K562 (cell line): ENCODE measurements around the gene HAAO. TPM values are rescaled to one million over a fixed set of nuclear protein-coding genes. Genes with fewer than 3 reads are reported as not detected.

Experiments
- ATAC-seq: fragments of 200-7000 bp; cut with Tn5 transposase; 3 replicates; pipeline ENCODE4 v1.9.1; 2020; ENCODE audit warnings: moderate library complexity
- BruUV-seq: library from RNA; stranded (reverse); fragments of 400-500 nt; replicated peaks from 2 replicates; lab custom pipeline; 2021; lab: Mats Ljungman, UMichigan
- CTCF ChIA-PET: fragments of 300-600 bp; formaldehyde crosslinking; extraction: SDS; loops from one replicate; lab custom pipeline; 2021; ENCODE audit warnings: low intra/inter-chr PET ratio; lab: Yijun Ruan, JAX
- POLR2A ChIA-PET: fragments of 300-600, 350-650 bp; sonication (Branson Sonifier 250); formaldehyde crosslinking; extraction: SDS; loops from one replicate; lab custom pipeline; 2021; ENCODE audit warnings: antibody characterized with exemption, inconsistent platforms; lab: Yijun Ruan, JAX
- DNase-seq, 4 experiments: peaks; one replicate each; pipeline versions ENCODE4 v3.0.0 to v3.0.0-alpha.2; 2011 to 2018; ENCODE audit warnings: low spot score in 3 of 4, mixed read lengths in 3 of 4; ENCODE audit errors: extremely low read depth in 1 of 4
- FAIRE-seq: peaks from 2 replicates; lab custom pipeline; 2011; peaks lifted over from hg19 to GRCh38; lab: Jason Lieb, UNC
- H2AFZ ChIP-seq: 2 replicates; pipeline ENCODE4 v1.6.0; 2011; ENCODE audit warnings: low read depth, low read length, control low read depth, inconsistent platforms
- H3K27ac ChIP-seq: fragments of 200-600 bp; 3 replicates; pipeline ENCODE4 v1.8.0; 2011; ENCODE audit warnings: low read depth, mild to moderate bottlenecking, control low read depth, inconsistent platforms, low read length, moderate library complexity, mixed read lengths; ENCODE audit errors: extremely low read depth
- H3K27me3 ChIP-seq, 2 experiments: fragments of 300-600 bp in 1 of 2; 2 replicates in 1 of 2; 3 replicates in 1 of 2; pipeline versions ENCODE4 v1.6.0 to v1.8.0; 2011; ENCODE audit warnings: inconsistent platforms in 2 of 2, low read length in 2 of 2, mild to moderate bottlenecking in 1 of 2, mixed read lengths in 1 of 2, moderate library complexity in 1 of 2; ENCODE audit not compliant: control insufficient read depth in 2 of 2, insufficient read depth in 2 of 2
- H3K36me3 ChIP-seq: fragments of 300-600 bp; 3 replicates; pipeline ENCODE4 v1.8.0; 2011; ENCODE audit warnings: mild to moderate bottlenecking, low read length, inconsistent platforms; ENCODE audit not compliant: control insufficient read depth, insufficient read depth
- H3K4me1 ChIP-seq, 2 experiments: fragments of 200-600 bp in 1 of 2; replicated peaks in 1 of 2; 2 replicates in 1 of 2; 3 replicates in 1 of 2; pipeline versions ENCODE4 v1.5.1 to v1.8.0; 2011; ENCODE audit warnings: inconsistent platforms in 2 of 2, low read length in 2 of 2, mild to moderate bottlenecking in 1 of 2, mixed read lengths in 1 of 2, moderate library complexity in 1 of 2; ENCODE audit not compliant: control insufficient read depth in 2 of 2, insufficient read depth in 2 of 2
- H3K4me2 ChIP-seq: 2 replicates; pipeline ENCODE4 v1.6.1; 2011; ENCODE audit warnings: low read length, control low read depth, inconsistent platforms, mixed read lengths; ENCODE audit not compliant: insufficient read depth
- H3K4me3 ChIP-seq: fragments of 200-600 bp; sonication (generic), shearing (Covaris generic); 2 replicates; pipeline ENCODE4 v1.5.1; 2016; ENCODE audit warnings: control low read depth, inconsistent platforms
- H3K79me2 ChIP-seq: fragments of 200-600 bp; 3 replicates; pipeline ENCODE4 v1.8.0; 2011; ENCODE audit warnings: low read length, inconsistent platforms; ENCODE audit not compliant: control insufficient read depth, insufficient read depth
- H3K9ac ChIP-seq, 2 experiments: 2 replicates each; pipeline versions ENCODE4 v1.6.0 to v1.6.1; 2011; ENCODE audit warnings: low read depth in 2 of 2, low read length in 2 of 2, control low read depth in 1 of 2, inconsistent platforms in 1 of 2, mild to moderate bottlenecking in 1 of 2, mixed read lengths in 1 of 2; ENCODE audit not compliant: insufficient read depth in 1 of 2
- H3K9me1 ChIP-seq: one replicate; pipeline ENCODE4 v1.6.0; 2011; ENCODE audit warnings: inconsistent platforms, mild to moderate bottlenecking, low read length, moderate library complexity; ENCODE audit not compliant: control insufficient read depth, insufficient read depth
- H3K9me3 ChIP-seq: replicated peaks from 2 replicates; pipeline ENCODE4 v1.5.1; 2011; ENCODE audit warnings: low read depth, low read length, inconsistent platforms; ENCODE audit not compliant: control insufficient read depth, insufficient read depth
- H4K20me1 ChIP-seq: replicated peaks from 2 replicates; pipeline ENCODE4 v1.6.1; 2011; ENCODE audit warnings: low read length, inconsistent platforms, mixed read lengths; ENCODE audit not compliant: control insufficient read depth, insufficient read depth
- CBX8 ChIP-seq: fragments of 200-600 bp; sonication (generic); IDR thresholded peaks from 2 replicates; pipeline ENCODE4 v1.6.1; 2012; ENCODE audit warnings: borderline replicate concordance, mixed run types, low read depth, mild to moderate bottlenecking, moderate library complexity, mixed read lengths, low read length, control low read depth, inconsistent platforms; ENCODE audit not compliant: poor library complexity, severe bottlenecking; ENCODE audit errors: extremely low read depth
- ILK ChIP-seq: fragments of 450-650 bp; IDR thresholded peaks from 2 replicates; pipeline ENCODE4 v1.6.1; 2016; ENCODE audit warnings: missing genetic modification characterization, low read depth, mild to moderate bottlenecking, missing compliant biosample characterization, moderate library complexity, borderline replicate concordance
- MIER1 ChIP-seq: fragments of 450-650 bp; IDR thresholded peaks from 2 replicates; pipeline ENCODE4 v1.6.1; 2016; ENCODE audit warnings: antibody characterized with exemption, mild to moderate bottlenecking, low read depth
- SLC30A9 ChIP-seq: fragments of 250-450 bp; sonication (Bioruptor Pico); IDR thresholded peaks from 2 replicates; pipeline ENCODE4 v1.8.0; 2022; ENCODE audit warnings: mild to moderate bottlenecking, moderate library complexity
- SMARCE1 ChIP-seq: fragments of 450-650 bp; IDR thresholded peaks from 2 replicates; pipeline ENCODE4 v1.7.1; 2016; ENCODE audit warnings: mild to moderate bottlenecking
- SPI1 ChIP-seq: IDR thresholded peaks from 2 replicates; pipeline ENCODE4 v1.6.1; 2011; ENCODE audit warnings: low read depth, low read length, control low read depth, borderline replicate concordance
- WGBS: fragments of 100-300 bp; shearing (Covaris generic); methylation state at CpG from one replicate; pipeline ENCODE4 v1.1.6; 2016; ENCODE audit warnings: low coverage, mixed read lengths; ENCODE audit not compliant: insufficient coverage; ENCODE audit errors: missing lambda C conversion rate; 5-methylcytosine and 5-hydroxymethylcytosine counted together
- in situ Hi-C: fragments of 300-500 bp; cut with MboI; formaldehyde crosslinking; loops from 4 replicates; pipeline ENCODE4 v1.15.0; 2018; ENCODE audit warnings: inconsistent platforms, mixed read lengths
- intact Hi-C: fragments of 100-400 bp; cut with micrococcal nuclease; formaldehyde crosslinking; loops from 2 replicates; pipeline ENCODE4 v1.14.2; 2022
- polyA plus RNA-seq, 8 experiments: library from polyadenylated mRNA; depleted of rRNA in 4 of 8; stranded (reverse) in 5 of 8; unstranded in 3 of 8; fragments of >200 nt; fragmentation: Nextera tagmentation in 2 of 8; fragmentation: Illumina TruSeq in 1 of 8; extraction: Ambion mirVana in 2 of 8; extraction: Trizol in 1 of 8; gene quantifications; 2 replicates each; pipeline versions ENCODE4 v1.2.1 to v1.2.3, GENCODE V29; 2011 to 2014; ENCODE audit warnings: inconsistent platforms in 1 of 8, missing spikeins in 1 of 8
- total RNA-seq, 7 experiments: library from RNA; depleted of rRNA in 6 of 7; stranded (reverse); fragments of >200 nt in 6 of 7; fragmentation: Illumina TruSeq in 2 of 7; extraction: Trizol in 2 of 7; gene quantifications; 2 replicates each; pipeline versions ENCODE4 v1.2.1 to v1.2.3, GENCODE V29; 2011 to 2021; ENCODE audit warnings: low replicate concordance in 1 of 7

The HAAO gene
- total and polyA plus RNA-seq, 9 of the 15 experiments (the other 6 are each of a cell fraction or from before 2014, with no cell fraction given) = not detected

GRCh38 chr2:42752314-42752713 lies 40.1 kb downstream of the HAAO start:
- H3K27ac ChIP-seq = no peak overlapping the region
- ChIA-PET POLR2A (interaction anchor here (0.6 to 1.0 kb wide), 3 partner anchors 10 to 248 kb away, joined by 3 read pairs; no protein-coding TSS in a partner anchor), CTCF (no interaction called here)
- WGBS = 0% methylated on average over 2 of the region's 2 CpGs
- peaks cover 0 to 9% of the 10 kb centered on the region in 2 experiments; a peak in 2 of 5 replicates for H3K4me1 ChIP-seq
- H3K36me3 ChIP-seq = no peaks in the 10 kb centered on the region
- peak; percentile 26; the same call in 1 of the 2 replicates for TF ChIP-seq SMARCE1
- peak; percentile 94 for TF ChIP-seq SPI1
- TF ChIP-seq ILK (tag) = no peak
- peaks cover 11 to 54% of the 10 kb centered on the region in 2 experiments for H3K27me3 ChIP-seq
- DNase-seq = no peak
- H3K9me3 ChIP-seq = no peaks in the 10 kb centered on the region
- H3K4me2 ChIP-seq = no peak overlapping the region
- H3K4me3 ChIP-seq = no peak overlapping the region
- in situ Hi-C loops (no loop called here), intact Hi-C loops (no loop called here)
- no peak for ATAC-seq
- no peak overlapping the region for H3K9ac ChIP-seq
- no peak overlapping the region for H2AFZ ChIP-seq
- peaks cover 8% of the 10 kb centered on the region for H4K20me1 ChIP-seq
- no peak for FAIRE-seq
- BruUV-seq = no TSS peak
- no peaks in the 10 kb centered on the region for H3K9me1 ChIP-seq
- no peaks in the 10 kb centered on the region for H3K79me2 ChIP-seq

DNA sequence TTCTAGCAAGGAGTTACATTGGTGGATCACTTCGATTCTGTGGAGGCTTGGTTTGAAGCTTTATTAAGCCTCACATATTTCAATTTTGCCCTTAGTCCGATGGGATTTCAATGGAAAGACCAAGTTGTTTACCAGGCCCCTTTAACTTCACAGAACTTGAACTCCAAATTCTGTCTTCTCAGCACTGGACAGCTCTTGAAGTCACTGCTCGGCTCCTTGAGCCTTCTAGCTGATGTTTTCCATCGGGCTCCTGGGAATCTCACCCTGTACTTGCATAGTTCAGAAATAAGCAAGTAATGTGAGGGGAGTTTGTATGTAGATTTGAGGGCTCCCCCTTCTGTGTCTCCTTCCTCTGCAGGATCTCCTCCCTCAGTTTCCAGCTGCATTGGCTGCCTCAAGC lies 43.5 kb downstream of the HAAO start:
- Histone ChIP-seq H4K20me1 (no peaks in the 10 kb centered on the region), H3K9me3 (no peaks in the 10 kb centered on the region), H3K9me1 (no peaks in the 10 kb centered on the region), H3K4me3 (no peak overlapping the region), H3K36me3 (no peaks in the 10 kb centered on the region), H2AFZ (no peak overlapping the region), H3K4me1 (peaks cover 0 to 5% of the 10 kb centered on the region in 2 experiments; a peak in 2 of 5 replicates), H3K4me2 (no peak overlapping the region), H3K79me2 (no peaks in the 10 kb centered on the region), H3K27ac (no peak overlapping the region), H3K27me3 (peaks cover 9 to 33% of the 10 kb centered on the region in 2 experiments; a peak in 4 of 5 replicates), H3K9ac (no peak overlapping the region)
- DNase-seq (no peak), FAIRE-seq (no peak), ATAC-seq (no peak)
- CTCF ChIA-PET = no interaction called here
- BruUV-seq = no TSS peak
- WGBS = 3% methylated on average over 4 of the region's 4 CpGs
- in situ Hi-C loops (no loop called here), intact Hi-C loops (no loop called here)
- POLR2A ChIA-PET = interaction anchor here (0.5 to 0.8 kb wide), 2 partner anchors 10 to 15 kb away, joined by 3 read pairs; partner anchors contain the start of gene OXER1
- TF ChIP-seq MIER1 (0 out of 2 replicates have a peak, but pooled peaks have one; percentile 23), SLC30A9 (CRISPR knock-in tag) (no peak), CBX8 (no peak)
